SK-N-DZ (cell line): ENCODE data around the gene CADM2.
"Not testable (repeated sequence)": the region's sequence is repeated elsewhere in the genome, so short reads cannot be mapped to it uniquely, and the experiment has no call there.

Source experiments
- DNase-seq: peaks from one replicate; pipeline ENCODE4 v3.0.0-alpha.2; 2015; ENCODE audit warnings: low spot score

CADM2 gene

DNA sequence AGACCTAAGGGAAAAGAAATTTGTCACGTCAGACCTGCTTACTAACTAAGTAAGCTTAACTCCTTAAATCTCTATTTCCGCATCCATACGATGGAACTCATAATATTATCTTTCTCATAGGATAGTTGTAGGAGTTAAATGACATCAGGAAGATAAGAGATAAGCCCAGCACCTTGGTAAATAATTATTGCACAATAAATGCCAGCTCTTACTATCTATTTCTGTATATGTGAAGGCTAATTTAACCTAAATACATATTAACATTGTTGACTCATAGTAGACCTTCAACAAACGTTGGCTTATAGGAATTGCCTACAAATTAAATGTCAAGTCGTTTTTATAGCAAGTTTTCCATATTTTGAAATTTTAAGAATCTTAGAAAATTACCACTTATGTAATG lies 709.0 kb downstream of the CADM2 start:
- DNase-seq: no peak

DNA sequence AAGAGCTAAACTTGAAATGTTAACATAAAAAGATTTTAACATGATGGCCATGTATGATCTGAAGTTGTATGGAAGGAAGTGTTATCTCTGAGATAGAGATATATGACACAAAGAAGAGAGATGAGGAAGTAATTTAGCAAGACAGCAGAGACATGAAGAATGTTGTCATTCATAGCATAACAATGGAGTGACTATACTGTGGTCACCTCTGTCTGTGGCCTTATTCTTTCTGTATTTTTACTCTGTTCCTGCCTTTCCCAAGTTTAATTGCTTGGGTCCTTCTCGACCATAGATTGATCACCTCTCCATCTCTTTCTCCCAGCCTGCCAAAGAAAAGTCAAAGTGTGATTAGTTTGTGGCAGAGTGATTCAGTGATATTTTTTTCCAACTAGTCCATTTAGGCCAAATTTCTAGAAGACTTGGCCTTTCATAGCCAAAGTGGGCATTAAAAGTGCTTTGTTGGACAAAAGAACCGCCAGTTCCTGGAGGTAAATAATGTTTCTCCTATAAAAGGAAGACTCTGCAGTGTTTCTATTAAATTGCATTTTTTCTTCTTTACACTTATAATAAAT lies 711.9 kb downstream of the CADM2 start:
- DNase-seq: no peak

DNA sequence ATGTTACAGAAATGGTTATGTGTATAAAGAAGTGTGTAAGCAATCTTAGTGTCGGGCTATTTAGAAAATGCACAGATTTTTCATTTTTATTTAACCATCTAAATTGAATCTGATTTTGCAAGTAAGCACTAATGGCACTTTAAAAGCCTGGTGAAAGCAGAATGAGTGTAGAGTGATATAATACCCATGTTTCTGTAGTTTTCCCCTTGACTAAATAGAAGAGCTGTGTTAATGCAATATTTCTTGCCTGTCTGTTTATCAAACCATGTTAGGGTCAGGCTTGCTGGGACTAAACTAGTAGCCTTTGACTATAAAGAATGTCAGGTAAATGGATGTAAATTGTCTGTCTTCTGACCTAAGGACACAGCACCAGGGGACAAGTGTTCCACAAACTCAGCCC lies 714.0 kb downstream of the CADM2 start:
- no peak for DNase-seq

DNA sequence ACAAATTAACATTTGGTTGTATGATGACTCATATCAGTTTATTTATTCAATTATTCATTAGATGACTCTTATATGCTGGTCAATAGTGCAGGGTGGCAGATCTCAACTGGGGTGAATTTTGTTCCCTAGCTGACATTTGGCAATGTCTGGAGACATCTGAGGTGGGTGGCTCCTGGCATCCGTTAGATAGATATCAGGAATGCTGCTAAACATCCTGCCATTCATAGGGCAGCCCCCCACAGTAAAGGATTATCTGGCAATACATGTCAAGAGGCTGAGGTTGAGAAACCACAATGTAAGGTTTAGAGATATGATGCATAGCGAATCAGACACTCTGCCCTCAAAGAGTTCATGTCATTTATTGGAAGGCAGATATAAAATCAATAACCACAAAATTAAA lies 719.9 kb downstream of the CADM2 start:
- DNase-seq: no peak

DNA sequence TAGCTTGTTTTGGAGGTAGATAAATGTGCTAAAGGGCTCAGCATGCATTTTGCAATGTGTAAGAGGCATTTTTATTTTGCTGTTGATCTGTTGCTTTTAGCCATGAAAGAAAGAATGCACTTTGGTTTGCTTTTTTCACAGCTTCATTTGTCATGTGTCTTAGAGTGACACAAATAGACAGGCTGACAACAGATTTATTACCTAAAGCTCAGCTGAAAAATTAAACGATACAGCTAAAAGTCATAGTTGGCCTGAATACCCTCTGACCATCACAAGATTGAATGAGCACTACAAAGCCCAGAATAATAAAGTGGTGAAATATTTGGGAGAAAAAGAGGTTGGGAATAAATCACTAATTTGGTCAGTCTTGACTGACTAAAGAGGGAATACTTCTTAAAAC lies 723.1 kb downstream of the CADM2 start:
- DNase-seq: no peak

DNA sequence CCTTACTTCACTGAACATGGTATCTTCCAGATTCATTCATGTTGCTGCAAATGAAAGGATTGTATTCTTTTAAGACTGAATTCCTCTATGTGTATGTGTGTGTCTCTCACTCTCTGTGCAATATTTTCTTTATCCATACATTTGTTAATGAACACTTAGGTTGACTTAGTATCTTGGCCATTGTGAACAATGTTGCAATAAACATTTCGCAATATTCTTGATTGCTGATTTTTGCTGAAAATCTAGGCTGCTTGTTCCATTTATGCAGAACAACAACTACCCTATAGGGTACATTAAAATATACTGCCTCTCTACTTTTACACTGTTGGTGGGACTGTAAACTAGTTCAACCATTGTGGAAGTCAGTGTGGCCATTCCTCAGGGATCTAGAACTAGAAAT lies 732.4 kb downstream of the CADM2 start:
- DNase-seq: no peak

DNA sequence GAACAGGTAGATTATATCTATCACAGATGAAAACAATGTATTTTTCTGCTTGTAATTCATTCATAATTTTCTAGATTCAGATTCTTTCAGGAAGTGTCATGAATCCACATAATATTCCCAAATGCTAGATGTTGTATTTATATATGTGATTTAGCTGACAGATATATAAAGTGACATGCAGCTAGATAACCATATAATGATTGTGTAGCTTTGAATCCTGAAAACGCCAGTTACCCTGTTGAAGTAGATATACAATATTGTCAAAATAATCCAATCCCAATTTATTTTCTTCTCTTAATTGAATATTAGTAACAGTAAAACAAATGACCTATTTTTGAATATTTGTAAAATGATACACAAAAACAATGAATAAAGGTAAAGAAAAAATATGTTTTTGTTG lies 738.4 kb downstream of the CADM2 start:
- no peak for DNase-seq

DNA sequence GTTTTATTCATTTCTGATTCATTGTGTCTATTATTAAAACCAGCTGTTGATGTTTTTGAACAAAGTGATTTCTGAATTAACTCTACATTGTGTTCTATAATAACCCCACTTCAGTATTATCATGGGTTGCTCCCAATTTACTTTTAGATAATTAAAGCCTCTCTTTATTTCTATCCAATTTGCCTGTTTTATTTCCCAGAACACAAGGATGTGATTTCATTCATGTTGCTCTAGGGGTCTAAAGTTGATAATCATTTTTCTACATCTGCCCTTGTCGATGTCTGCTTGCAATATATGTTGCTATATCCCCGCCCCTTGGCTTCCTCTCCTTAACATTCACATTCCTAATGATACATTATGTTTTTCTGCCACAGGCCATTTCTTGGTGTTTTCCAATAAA lies 747.3 kb downstream of the CADM2 start:
- DNase-seq: no peak

DNA sequence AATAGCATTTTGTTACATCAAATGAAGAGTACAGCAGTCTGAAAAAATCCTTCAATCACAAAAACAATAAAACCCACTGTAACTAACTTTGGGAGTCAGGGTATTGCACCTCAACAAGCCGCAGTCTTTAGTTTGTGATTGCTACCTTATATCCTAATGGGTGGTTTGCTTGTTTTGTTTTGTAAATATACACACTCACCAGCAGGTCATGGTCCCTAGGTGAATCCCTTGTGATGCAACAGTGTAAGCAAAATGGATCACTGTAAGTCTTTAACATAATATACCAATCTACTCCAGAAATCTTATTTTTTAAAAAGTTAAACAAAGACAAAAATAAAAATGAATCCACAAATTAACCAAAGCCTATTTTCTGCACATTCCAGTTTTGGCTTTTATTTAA lies 749.5 kb downstream of the CADM2 start:
- DNase-seq: not testable (repeated sequence)

DNA sequence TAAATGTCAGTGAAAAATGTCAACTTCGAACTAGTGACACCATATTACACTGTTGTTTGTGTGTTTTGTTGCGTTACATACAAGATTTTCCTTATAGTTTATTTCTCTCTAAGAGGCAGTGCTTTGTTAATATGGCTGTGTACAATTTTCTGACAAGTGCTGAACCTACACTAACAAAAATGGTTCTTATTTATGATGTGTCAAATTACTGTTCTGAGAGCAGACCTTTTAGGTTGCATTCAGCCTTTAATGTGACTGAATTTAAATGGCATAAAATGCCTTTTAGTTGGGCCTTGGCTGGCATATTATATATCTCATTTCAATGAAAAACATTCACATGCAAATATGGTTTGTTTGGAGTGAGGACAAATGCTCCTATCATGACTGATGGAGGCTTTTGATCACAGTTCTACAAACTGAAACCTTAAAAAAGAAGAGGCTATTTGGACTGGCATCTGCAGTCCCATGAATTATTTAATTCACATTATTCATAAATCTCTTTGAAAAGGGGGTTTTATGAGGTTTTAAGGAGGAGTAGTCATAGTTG lies 750.6 kb downstream of the CADM2 start:
- no peak for DNase-seq

DNA sequence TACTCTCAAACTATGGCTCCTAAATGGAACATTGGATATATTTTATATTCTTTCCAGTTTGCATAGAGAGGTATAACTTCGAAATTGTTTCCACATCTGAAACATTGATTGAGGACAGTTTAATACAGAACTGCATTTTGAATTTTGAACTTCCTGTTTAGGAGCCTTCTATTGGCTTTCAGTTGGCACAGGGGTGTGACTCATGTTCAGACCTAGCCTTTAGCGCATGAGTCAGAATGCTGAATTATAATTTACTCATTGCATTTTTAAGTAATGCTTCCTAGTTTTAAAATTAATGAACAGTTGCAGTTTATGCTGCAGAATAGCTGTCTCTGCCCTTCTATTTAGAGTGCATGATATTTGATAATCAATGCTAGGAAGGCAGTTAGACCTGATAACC lies 751.7 kb downstream of the CADM2 start:
- no peak for DNase-seq

DNA sequence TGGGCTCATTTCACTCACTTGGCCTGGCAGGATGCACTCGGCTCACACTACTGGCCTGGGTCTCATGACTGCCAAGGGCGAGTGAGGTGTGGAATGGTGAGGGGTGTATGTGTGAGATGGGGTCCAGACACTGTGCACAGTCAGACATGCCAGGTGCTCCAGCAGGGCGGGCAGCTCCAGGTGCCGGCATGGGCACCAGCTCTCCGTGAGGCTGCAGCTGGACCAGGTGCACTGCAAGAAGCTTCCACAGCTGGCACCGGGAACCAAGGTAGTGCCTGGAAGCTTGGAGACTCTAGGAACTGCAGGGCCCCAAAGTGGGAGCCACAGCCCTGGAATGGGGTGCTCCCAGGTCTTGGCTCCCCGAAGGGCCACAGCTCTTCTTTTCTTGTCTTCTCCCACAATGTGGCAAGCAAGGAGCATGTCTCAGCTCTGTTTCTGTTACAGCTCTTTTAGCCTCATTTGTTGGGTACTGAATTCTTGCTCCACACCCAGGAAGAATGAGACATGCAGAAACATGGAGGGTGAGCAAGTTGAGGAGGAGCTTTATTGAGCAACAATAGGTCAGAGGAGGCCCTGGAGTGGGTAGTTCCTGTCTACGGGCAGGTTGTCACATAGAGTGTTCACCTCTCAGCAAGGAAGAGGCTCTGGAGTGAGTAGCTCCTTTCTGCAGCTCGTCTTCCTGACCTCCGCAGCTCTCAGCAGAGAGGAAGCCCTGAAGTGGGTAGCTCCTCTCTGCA lies 762.8 kb downstream of the CADM2 start:
- DNase-seq: no peak

DNA sequence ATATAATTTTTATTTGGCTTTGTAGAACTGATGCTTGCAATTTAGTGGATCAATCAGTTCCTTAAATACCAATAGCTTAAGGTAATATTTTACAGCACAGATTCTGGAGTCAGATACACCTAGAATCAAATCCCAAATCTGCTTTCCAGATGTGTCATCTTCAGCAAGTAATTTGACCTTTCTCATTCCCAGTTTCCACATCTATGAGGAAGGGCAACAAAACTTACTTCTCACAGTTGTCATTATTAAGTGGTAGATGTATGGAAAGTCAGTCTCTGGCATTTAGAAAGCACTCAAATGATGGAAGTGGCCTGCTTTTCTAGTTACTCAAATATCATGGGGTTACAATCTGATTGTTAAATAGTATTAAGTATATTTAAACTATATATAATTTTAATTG lies 767.0 kb downstream of the CADM2 start:
- DNase-seq: no peak

DNA sequence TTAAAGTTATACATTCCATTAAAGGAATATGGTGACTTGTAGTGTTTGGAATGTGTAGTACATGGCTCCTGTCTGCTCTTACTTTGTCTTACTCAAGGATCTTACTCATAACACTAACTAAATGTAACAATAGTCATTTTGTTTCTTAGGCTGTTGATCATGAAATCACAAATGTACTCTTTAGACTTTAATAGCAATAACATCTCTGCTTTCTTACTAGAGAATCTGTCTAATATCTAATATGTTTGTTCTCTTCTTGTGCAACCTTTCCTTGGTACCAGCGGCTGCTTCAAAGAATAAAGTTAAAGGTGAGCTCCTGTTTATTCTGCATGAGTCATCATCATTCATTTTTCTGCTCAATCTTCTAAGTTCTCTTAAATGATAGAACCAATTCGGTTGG lies 767.5 kb downstream of the CADM2 start:
- DNase-seq: no peak

DNA sequence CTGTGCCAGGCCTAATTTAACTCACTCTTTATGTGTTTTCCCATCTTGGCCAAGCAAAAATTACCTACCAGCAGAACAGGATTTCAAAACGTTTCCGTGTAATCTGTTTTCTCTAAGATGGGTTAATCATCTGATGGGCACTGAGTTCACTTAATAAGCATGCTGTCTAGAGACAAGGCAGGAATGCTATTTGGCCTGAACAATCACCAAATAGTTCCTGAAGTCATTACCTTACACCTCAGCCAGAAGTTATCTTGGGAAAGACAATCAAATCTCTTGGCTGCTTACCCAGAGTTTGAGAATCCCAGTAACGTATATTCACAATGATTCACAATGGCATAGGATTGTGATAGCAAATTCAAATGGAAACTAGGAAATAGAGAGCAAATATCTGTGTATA lies 779.1 kb downstream of the CADM2 start:
- DNase-seq: no peak

DNA sequence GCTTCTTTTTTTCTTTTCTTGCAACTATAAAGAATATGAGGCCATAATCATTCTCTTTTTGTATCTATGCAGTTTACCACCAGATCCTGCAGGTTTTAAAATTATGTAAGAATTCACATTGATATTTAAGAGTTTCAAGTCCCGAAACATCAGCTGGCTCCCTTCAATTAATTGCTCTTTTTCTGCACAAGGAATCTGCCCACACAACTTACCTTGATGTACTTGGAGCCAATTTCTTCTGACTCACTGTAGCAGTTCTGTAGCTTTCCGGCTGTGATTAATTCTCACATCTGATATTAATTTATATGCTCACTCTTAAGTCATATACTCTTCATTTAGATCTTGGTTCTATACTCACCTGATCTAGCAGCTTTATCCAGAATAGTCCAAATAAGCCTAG lies 781.8 kb downstream of the CADM2 start:
- DNase-seq: no peak

DNA sequence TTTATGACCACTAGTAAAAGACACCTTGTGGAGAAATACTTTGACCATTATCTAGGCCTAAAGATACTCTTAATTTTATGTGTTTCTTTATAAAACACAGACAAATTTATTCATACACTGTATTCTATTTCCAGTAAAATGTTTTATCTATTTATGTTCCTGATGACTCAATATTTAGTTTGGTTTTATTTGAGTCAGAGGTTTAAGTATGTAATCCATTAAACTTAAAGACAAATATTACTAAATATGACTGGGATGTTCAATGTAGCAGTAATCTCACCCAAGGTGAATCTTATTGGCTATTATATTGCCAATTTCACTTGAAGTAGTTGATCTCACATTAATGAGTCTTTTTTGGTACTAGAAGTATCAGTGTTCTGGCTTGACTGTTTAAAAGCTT lies 799.7 kb downstream of the CADM2 start:
- DNase-seq: no peak

DNA sequence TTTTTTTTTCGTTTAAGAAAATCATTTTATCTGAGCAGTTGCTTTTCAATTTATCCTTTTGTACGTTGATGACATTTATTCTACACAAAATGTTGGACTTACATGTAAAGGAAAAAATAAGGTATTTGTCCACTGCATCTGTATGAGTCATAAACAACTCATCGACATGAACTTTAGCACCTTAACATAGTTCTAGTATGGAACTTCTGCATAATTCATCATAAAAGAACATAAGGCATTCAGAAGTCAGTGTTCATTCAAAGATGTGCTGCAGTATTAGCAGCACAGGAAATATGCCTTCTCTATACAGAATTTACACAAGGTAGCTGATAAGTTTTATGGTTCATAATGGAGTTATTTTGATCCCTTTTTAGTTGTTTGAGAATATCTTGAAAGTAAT lies 801.6 kb downstream of the CADM2 start:
- DNase-seq: no peak

DNA sequence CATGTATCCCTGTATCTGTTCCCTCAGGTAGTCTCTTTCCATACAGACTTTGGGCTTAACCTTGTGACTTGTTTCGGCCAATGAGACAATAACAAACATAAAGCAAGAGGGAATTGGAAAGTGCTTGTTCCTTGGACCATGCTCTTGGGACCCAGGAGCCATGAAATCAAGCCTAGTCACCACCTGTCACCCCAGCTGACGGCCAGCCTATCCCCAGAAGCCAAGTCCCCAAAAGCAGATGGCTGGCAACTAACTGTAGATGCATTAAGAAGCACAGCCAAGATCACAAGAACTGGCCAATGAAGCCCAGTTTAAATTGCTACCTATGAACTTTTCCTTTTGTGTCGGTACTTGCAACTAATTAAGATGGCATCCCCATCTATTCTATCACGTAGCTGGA lies 822.0 kb downstream of the CADM2 start:
- no peak for DNase-seq

DNA sequence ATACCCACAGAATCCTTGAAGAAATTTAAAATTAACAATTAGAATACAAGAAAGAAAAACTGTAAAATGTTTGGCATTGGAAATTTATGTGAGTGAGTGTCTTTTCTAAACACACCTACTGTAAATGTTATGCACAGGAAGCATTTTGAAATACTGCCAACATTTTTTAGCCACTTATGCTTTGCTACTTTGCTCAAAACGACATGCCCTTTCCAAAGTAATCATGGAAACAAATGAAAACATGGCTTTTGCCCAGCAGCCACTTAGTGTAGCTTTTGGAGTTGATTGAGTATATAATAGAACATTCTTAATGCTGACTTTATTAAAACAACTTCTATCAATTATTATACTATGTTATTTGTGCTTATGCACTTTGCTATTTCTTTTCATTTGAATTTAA lies 823.0 kb downstream of the CADM2 start:
- DNase-seq: no peak

DNA sequence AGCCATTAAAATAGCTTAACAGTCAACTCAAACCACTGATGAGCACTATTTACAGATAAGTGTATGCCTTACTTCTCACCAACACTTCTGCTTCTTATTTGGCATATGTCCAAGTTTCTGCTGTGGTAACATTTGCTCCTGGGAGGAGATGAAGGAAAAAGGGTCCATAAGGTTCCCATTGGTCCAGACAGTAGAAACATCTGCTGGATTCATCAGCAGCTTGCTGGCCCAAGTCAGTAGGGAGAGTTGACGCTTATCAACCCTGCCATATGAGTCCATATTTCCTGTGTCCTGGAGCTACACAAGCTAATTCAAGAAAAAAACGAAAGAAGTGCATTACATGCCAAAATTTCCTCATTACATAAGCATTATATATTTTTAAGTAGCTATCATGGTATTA lies 824.5 kb downstream of the CADM2 start:
- no peak for DNase-seq

DNA sequence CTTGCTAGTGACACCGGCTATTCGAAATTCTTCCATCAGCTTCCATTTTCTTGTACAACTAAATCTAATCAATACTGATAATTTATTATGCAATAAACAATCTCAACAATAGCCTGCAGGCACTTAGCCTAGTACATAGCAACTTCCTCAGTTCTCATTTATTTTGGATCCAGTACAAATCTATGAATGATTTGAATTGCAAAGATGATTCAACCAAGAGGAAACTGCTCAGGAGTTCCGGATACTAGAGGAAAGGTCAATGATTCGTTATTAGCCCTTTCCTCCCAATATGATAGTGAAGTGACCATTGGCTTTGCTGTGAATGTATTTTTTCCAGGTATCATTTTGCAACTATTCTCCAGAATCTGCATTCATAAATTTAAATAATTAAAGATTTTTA lies 827.0 kb downstream of the CADM2 start:
- no peak for DNase-seq

DNA sequence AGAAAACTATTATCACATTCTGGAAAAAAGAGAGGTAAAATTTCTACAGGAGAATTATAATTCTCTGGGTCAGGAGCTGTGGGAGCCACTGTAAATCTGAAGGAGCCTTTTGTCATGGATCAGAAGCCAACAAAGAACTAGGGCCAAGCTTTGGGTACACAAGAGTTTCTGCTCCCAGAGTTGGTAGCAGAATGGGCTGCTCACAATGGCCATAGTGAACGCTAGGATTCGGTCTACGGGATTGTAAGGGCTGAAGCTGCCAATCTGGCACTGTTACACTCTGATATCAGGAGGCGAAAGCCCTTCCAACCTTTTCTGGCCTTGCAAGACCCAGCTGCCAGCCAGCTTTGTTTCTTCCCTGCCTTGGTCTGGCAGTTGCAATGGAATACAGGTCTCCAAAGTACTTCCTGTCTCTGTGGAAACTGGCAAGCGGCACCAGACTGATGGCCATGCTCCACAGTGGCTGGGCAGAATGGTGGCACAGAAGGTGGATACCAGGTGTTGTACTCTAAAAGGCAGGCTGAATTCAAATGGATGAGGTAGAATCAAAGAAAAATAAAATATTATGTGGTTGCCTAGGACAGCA lies 831.7 kb downstream of the CADM2 start:
- DNase-seq: no peak
